NCI-H1436 treated with DMSO at 0.1 percent for 48 hours (cell line): ENCODE results near the gene LRRN2.
"Not testable (repeated sequence)": the region's sequence is repeated elsewhere in the genome, so short reads cannot be mapped to it uniquely, and the experiment has no call there.

Experiments
- DNase-seq: peaks from one replicate; lab custom pipeline; 2025; lab: John Stamatoyannopoulos, UW

Gene LRRN2

DNA sequence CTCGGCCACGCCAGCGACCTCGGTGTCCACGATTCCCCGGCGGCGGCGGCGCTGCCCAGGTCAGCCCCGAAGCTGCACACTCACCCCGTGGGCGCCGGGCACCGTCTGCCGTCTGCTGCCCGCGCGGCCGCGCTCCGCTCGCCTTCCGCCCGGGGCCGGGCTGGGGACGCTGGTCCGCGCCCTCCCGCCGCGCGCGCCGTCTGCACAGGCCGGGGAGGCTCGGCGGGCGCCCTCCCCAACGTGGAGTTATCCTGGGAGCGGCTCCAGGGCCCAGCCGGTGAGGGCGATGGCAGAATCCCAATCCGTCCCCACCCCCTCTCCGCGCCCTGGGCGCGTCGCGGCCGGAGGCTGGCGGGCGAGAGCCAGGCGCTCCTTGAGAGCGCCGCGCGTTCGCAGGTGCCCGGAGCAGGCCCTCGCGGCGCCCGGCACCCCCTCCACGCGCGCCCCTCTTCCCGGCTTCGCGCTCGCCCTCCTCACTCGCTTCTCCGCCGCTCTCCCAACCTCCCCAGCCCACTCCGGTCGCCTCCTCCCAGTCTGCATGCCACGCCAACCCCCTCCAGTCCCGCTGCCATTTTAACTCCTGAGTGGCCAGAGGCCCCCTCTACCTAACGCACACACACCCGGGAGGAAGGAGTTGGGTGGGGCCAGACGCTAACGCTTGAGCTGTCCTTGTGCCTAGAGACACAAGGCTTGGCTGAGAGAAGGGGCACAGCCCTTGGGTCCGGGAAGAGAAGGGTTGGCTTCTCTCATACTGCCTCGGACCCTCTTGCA lies at the start of gene LRRN2:
TSS of gene LRRN2 (minus strand) at position 503 of the 771 bp plus-strand sequence. CDS start 65,746 bp downstream, outside the sequence.
- DNase-seq, result no peak

DNA sequence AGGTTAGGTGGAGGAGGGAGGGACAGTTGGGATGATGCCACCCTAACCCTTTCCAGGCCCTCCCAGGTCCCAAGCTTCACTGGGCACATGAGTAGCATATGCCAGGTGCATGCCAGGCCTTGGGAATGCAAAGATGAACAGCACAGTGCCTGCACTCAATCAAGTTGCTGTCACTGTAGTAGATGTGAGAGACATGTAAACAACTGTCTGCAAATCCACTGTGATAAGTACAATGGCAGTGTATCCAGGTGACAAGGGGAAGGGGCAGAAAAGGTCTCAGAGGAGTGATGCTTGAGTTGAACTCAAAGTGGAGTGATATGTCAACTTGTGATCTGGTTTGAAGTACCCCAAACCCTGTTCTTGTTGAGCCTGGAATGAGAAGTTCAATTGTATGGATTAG lies 49.5 kb upstream of the LRRN2 start:
- DNase-seq, result no peak

DNA sequence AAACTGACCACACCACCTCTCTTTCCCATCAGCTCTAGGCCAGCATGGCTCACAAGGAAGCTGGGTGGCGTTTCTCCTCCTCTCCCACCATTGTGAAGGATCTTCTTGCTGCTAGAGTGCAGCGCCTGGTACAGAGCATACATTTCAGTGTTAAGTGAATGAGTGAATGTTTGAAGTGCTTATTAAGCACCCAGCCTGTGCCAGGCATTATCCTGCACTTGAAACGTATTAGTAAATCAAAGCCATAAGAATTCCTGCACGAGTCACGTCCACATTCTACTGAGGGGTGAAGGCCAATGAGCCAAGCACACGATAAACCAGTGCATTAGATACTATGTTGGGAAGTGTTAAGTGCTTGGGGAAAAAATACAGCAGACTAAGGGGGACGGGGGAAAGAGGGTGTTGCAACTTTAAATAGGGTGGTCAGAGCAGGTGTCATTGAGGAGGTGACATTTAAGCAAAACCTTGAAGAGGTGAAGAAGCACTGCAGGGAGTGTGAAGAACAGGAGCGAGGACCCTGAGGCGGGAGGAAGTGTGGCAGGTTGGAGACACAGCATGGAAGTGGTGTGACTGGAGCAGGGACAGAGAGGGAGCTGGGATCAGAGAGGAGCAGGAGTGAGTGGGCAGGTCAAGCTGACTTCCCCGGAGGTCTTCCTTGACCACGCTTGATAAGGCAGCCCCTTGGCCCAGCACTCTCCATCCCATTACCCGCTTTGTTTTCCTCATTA lies 48.5 kb upstream of the LRRN2 start:
- DNase-seq, result no peak

DNA sequence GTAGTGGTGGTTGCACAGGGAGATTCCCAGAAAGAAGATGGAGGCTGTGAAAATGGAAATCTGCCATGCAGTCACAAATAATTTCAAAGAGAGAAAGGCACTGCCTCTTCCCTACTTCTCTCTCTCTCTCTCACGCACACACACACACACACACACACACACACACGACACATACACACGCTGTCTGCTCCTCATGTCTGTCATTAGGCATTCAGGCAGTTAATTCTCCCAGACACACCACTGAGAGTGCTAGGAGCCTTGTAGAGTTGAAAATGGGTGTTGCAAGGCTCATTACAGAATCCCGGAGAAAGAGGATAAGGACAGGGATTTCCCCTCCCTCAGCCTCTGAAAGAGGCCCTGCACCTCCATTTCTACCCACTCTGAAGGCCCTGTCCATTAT lies 47.8 kb upstream of the LRRN2 start:
- DNase-seq, result no peak

DNA sequence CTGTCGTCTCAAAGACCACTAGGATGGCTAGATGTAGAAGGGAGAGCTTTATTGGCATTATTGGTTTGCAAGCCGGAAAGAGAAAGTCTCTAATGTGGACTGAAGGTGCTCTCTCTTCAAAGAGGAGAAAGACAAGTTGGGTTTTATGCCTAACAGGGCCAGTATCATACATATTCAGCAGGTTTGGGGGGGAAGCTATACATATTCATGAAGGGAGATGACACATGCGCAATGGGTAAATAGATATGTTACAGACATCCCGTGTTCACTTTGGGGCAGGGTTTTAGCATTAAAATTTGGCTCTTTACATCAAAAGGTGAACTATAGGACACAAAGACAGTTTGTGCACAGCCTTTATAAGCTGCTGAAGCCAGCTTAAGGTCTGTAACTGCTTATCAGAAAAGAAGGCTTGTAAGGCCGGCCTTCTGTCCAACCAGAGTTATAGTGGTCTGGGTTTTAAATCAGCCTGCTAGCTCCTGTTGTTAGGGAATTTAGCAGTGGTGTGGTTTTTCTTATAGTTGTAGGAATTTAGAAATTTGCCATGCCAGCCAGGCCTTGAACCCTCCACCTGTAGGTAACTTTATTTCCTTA lies 46.5 kb upstream of the LRRN2 start:
- DNase-seq, result no peak

DNA sequence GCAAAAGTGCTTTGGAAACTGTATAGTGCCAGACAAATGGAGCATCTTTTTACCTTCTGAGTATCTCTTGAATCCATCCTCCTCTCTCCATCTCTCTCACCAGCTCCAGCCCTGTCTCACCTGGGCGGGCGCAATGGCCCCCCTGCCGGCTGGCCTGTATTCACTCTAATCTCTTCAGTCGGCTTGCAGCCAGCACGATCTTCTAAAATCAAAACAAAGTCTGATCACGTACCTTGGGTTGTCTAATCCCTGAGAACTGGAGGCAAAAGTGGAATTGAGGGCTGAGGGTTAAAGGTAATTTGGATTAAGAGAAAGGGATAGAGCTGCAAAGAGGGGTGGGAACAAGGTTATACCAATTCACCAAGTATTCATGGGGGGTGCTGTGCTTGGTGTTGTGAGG lies 46.0 kb upstream of the LRRN2 start:
- no peak for DNase-seq

DNA sequence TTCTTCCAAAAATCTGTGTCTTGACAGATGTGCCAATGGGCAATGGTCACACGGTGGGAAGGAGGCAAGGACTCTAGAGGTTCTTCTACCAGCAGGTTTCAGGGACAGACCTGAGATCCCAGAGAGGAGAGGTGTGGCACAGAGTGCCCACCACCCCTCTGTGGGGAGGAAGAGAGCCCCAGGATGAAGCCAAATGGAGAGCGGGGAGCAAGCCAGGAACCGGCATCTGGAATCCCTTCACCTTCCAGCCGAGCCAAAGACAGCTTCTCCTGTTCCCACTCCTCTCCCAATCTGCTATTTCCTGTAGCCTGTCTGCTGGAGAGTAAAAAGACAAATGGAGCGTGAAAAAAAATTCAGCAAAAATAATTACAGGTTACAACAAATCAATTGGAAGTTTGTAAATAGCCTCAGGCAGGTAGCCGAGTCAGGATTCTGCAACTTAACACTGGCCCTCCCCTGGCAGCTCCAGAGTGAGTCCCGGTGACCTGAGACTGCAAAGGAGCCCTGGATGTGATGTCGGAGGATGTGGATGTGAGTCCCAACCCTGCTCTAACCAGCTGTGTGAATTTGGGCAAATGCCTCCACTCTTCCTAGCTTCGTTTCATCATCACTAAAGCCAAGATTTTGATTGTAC lies 45.4 kb upstream of the LRRN2 start:
- DNase-seq, result no peak

DNA sequence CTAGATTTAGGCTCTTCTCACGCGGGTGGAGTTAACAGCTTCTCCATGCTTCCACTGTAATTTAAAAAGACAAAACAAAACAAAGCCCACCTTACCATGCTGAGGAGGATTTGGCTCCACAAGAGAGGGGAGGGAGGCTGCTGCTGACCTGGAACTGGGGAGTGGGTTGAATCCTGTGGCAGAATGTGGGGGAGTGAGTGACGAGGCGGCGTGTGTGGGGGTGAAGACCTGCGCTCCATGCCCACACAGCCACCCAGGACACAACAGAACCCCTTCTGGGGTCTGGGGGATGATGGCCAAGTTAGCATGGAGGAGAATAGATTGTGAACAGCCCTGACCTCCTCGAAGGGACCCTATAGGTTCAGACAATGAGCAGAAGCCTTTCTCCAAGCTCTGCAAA lies 44.0 kb upstream of the LRRN2 start:
- no peak for DNase-seq

DNA sequence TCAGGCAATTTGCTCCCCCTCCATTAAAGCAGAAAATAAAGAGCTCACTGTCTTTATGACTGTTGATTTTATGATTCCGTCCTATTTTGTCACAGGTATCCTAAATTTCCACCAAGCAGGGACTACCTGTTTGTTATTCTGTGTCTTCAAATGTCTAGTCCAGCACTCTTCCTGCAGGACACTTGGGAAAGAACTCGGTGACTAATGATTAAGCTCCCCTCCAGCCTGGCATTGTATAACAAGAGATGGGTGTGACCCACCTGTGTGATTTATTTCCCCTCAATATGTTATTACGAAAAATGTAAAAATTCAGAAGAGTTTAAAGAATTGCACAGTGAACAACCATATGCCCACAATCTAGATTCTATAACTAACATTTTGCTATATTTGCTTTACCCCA lies 42.9 kb upstream of the LRRN2 start:
- no peak for DNase-seq

DNA sequence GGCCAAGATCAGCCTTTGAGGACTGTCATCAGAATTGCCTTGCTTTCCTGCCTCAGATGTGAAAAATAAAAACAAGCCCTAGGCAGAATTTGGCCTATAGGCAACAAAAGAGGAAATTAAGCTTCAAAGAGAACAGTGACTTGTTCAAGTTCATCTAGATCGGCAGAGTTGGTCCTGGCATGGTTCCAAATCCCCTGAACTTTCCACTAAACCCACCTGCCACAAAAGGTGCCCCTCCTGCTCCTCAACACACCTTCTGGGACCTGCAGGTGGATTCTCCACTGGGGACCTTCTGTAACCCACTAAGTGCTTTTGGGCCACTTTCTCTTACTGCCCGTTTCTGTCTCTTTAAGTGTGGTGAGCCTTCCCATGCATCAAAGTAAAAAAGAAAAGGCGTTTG lies 42.5 kb upstream of the LRRN2 start:
- DNase-seq, result no peak

DNA sequence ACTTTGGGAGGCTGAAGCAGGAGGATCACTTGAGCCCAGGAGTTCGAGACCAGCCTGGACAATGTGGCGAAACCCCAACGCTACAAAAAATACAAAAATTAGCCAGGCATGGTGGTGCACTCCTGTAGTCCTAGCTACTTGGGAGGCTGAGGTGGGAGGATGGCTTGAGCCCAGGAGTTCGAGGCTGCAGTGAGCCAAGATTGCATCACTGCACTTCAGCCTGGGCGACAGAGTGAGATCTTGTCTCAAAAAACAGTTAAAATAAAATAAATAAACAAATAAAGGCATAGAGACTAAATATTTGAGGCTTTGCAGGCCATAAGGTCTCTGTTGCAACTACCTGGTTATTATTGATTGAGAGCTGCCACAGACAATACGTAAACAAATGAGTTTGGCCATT lies 41.9 kb upstream of the LRRN2 start:
- DNase-seq, result not testable (repeated sequence)

DNA sequence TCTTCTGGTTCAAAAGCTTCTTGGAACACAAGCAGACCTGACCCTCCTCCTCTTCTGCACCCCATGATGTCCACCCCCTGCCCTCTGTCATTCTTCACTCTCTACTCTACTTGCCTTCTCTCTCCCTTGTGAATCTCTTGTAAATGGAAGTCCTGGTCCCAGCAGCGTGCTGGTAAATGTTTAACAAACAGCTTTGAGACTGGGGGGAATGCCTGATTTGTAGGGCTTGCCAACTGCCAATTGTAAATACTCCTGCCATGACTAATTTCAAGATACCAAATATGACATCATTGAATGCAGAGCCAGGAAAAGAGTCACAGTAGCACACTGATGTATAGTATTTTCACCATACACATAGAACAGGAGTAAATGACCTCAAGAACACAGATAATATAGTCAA lies 40.9 kb upstream of the LRRN2 start:
- no peak for DNase-seq

DNA sequence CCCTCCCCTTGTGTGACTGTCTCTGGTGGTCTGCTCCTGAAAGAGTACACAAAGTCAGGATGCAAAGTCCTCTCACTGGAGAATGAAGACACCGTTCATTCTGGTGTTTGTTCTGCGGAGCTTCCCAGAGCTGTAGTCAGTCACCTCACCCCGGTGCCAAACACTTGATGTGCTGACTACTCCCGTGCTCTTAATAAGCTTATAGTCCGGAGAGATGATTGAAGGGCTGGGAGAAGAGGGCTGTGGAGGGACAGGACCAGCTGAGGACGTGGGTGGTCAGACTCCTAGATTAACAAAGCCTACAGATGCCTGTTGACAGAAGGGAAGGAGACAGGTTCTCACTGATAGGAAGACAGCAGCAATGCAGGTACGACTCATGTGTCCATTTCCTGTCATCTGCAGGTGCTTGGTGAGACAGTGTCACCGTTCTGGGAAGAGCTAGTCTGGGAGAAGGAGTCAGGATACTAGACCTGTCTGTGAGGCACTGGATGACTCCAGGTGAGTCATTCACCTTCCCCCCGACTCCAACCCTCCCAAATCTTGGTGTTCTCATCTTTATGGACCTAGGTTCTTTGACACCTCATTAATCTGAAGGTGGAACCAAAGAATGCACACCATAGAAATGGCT lies 40.4 kb upstream of the LRRN2 start:
- DNase-seq, result no peak

DNA sequence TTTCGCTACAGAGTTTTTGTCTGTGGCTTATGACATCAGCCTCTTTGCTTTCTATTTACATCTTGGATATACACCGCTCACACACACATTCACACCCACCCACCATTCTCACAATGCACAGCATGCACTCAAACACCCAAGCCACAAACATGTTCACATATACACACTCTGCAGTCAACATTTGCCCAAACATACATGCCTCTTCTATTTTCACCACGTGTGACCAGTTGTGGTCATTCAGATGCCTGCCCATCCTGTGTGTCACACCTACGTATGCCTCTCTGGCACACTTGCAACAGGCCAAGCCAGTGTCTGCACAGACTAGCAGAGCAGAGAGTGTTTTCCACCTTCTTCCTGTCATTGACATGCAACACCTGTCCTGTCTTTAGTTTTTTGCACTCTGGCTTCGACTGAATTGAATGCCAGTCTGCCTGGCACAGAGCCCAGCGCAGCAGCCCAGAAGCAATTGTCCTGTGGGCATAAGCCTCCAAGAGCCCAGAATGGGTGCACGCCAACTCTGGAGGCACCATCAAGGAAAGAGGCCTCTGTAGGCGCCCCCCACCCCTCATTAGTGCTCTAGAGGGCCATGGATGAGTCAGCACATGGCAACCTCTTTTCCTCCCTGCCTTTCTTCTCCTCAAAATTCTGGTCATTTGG lies 37.7 kb upstream of the LRRN2 start:
- DNase-seq, result peak; percentile 69

DNA sequence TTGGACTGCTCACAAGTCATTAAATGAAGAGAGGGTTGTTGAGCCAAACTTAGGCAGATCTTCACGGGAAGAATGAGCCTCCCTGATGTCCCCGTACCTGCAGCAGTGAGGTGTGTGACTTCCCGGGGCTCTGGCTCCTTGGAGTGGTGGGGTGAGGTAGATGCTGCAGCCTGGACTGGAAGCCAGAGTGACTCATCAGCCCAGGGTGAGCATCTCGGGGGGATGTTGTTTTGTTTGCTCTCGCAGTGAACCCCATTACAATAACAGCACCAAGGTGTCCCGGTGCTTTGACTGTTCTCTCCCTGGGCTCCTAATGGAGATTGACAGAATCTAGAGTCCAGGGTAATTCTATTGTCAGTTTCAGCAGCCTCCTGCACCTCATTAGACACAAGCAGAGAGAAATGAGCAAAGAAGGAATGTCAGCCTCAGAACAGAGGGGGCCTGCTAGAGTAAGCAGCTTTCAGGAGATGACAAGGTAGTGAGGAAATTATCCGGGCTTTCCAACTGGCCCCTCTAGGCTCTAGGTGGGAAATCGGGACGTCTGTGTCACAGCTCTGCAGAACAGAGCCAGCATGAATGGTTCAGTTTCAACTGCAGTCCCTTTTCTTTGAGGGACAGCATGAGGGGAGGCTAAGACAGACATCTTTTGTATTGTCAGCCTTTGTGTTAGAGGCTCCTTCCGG lies 36.0 kb upstream of the LRRN2 start:
- no peak for DNase-seq

DNA sequence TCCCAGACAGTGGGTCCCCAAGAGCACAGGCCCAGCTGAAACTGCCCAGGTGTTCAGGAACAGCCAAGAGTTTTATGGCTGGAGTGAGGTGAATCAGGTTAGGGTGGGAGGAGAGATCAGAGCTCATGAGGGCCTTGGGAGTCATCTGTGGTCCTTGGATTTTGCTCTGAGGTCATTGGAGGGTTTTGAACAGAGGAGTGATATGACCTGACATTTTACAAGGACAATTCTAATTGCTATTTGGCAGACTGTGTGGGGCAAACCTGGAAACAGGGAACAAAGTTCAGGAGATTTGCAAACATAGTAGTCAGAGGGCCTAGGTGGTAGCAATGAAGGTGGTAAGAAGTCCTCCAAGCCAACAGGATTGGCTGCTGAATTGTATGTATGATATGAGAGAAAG lies 31.1 kb upstream of the LRRN2 start:
- no peak for DNase-seq

DNA sequence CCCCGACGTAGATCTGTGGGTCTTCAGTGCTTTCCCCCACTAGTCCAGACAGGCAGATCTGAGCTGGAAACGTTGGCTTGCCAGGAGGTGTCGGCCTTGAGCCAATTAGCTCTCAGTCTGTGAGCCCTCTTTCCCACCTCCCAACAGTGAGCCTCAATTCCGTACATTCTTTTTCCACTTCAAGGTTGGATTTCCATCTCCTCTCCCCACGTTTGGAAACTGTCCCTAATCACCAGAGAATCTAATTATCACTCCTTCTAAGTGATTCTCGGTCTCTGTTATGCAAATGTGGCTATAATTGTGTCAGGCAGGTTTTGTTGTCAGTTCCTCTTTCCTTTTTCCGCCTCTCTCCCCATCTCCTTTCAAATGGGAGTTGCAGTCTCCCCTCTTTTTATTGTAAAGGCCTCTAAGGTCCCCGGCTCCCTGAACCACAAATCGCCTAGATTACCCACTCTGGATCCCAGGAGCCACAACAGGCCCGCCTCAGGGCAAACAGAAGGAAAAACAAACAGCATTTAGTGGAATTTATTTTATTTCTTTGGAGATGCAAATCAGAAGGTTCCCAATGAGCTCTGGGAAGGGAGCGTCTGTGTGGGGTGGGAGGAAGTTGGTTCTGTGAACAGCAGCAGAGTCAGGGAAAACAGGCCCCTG lies 29.4 kb upstream of the LRRN2 start:
- no peak for DNase-seq

DNA sequence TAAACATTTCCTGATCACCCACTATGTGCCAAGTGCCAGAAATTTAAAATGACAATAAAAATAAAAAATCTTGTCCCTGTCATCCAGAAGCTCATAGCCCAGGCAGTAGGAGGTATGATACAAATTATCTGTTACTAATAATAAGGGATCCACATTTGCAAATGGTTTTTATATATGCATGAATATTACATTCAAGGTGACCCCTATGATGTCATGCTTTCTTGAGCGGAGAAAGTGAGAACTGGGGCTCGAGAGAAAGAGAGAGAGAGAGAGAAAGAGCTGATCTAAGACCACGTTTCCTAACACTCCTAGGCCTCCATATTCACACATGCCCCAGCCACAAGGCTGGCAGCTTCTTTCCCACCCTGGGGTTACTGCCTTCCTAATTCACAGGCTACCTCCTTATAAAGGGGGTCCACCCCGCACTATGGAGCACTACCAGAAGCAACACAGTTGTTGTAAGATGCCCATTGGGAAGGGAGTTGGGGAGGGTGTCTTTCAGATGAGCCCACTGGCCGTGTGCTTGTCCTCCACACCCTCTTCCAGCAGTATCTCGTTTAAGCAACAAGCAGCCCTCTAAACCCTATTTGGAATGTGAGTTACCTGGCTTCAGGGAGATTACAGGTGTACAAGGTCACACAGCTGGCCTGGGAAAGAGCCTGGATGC lies 28.8 kb upstream of the LRRN2 start:
- DNase-seq, result no peak

DNA sequence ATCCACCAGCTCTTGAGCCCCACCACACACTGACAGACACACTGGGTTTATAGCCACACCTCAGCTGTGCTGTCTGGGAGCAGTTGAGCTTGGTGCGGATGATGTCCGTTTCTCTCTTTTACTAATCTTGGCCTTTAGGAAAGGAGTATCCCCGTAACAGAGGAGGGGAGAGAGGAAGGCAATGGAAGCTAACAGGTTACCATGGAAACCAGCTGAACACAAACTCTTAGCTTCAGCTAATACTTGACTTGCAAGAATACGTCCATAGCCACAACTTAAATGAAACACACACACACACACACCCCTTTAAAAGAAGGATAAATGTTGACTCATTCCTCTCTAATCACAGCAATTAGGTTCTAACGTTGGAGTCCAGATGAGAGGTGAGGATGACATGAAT lies 28.0 kb upstream of the LRRN2 start:
- no peak for DNase-seq
